SU-DHL-6 (cell line): Measurements from ENCODE around the gene FOXM1.

ENCODE experiments used
- H2AFZ ChIP-seq: fragments of 200-600 bp; sonication (generic); 2 replicates; pipeline ENCODE4 v1.6.1; 2014; ENCODE audit warnings: low read depth, mild to moderate bottlenecking, moderate library complexity, mixed read lengths, antibody characterized with exemption, low read length; ENCODE audit not compliant: severe bottlenecking
- H3F3A ChIP-seq: fragments of 200-600 bp; shearing (Covaris generic); 2 replicates; pipeline ENCODE4 v1.6.0; 2016; ENCODE audit warnings: antibody characterized with exemption, mild to moderate bottlenecking; ENCODE audit not compliant: insufficient read depth
- H3K27ac ChIP-seq: fragments of 200-600 bp; sonication (generic); 2 replicates; pipeline ENCODE4 v1.5.1; 2016; ENCODE audit warnings: low read depth, mild to moderate bottlenecking, low read length, moderate library complexity, mixed read lengths
- H3K27me3 ChIP-seq: fragments of 200-600 bp; sonication (generic), shearing (Covaris generic); 2 replicates; pipeline ENCODE4 v1.6.0; 2014; ENCODE audit warnings: mild to moderate bottlenecking, low read length
- H3K36me3 ChIP-seq: fragments of 200-600 bp; sonication (generic); 2 replicates; pipeline ENCODE4 v1.6.1; 2014; ENCODE audit warnings: mild to moderate bottlenecking, low read length, mixed read lengths
- H3K4me2 ChIP-seq: fragments of 300-600, 200-600 bp; shearing (Covaris generic), sonication (generic); 2 replicates; pipeline ENCODE4 v1.6.0; 2014; ENCODE audit warnings: low read length, low read depth, mild to moderate bottlenecking; ENCODE audit not compliant: poor library complexity, severe bottlenecking
- H3K4me3 ChIP-seq: fragments of 200-600 bp; sonication (generic); 2 replicates; pipeline ENCODE4 v1.5.1; 2014; ENCODE audit warnings: antibody characterized with exemption, low read length, mild to moderate bottlenecking, mixed read lengths; ENCODE audit not compliant: insufficient read depth, poor library complexity, severe bottlenecking
- H3K79me2 ChIP-seq: fragments of 200-600 bp; sonication (generic); 2 replicates; pipeline ENCODE4 v1.6.1; 2014; ENCODE audit warnings: mild to moderate bottlenecking, low read length, moderate library complexity; ENCODE audit not compliant: insufficient read depth
- H3K9ac ChIP-seq: fragments of 200-600 bp; sonication (generic); 2 replicates; pipeline ENCODE4 v1.7.0; 2014; ENCODE audit warnings: mild to moderate bottlenecking, low read length
- H3K9me2 ChIP-seq: fragments of 200-600 bp; sonication (generic); replicated peaks from 2 replicates; pipeline ENCODE4 v1.6.1; 2014; ENCODE audit warnings: low read length; ENCODE audit not compliant: insufficient read depth
- H3K9me3 ChIP-seq: fragments of 200-600 bp; sonication (generic); 2 replicates; pipeline ENCODE4 v1.6.1; 2014; ENCODE audit warnings: low read length, mixed read lengths; ENCODE audit not compliant: insufficient read depth
- H4K20me1 ChIP-seq: fragments of 200-600 bp; sonication (generic); 2 replicates; pipeline ENCODE4 v1.6.1; 2014; ENCODE audit warnings: low read depth, mild to moderate bottlenecking, antibody characterized with exemption, low read length, moderate library complexity, mixed read lengths
- EZH2phosphoT487 ChIP-seq: fragments of 200-600 bp; sonication (generic), shearing (Covaris generic); conservative IDR thresholded peaks from 2 replicates; pipeline ENCODE4 v1.6.1; 2018; ENCODE audit warnings: mild to moderate bottlenecking, antibody characterized with exemption, low read length, moderate library complexity, mixed read lengths
- TF ChIP-seq, protein P1 (sequence below): fragments of 200-600 bp; sonication (generic); IDR thresholded peaks from one replicate; pipeline ENCODE4 v1.5.1; 2017; ENCODE audit warnings: antibody characterized with exemption, mild to moderate bottlenecking, low read length, moderate library complexity; ENCODE audit not compliant: insufficient read depth, poor library complexity, severe bottlenecking

The FOXM1 gene

GRCh38 chr12:2858944-2859421 is 18.0 kb downstream of the FOXM1 start:
- Histone ChIP-seq H3K27ac (no peak overlapping the region), H2AFZ (no peak overlapping the region), H3K9me3 (no peaks in the 10 kb centered on the region), H3K9ac (no peak overlapping the region), H3K4me2 (no peak overlapping the region), H3K79me2 (no peaks in the 10 kb centered on the region), H3K36me3 (peaks cover 8% of the 10 kb centered on the region; the same call in 1 of the 2 replicates), H3K9me2 (no peaks in the 10 kb centered on the region), H3K4me3 (no peak overlapping the region), H3F3A (peaks cover 9% of the 10 kb centered on the region; the same call in 1 of the 2 replicates), H4K20me1 (no peaks in the 10 kb centered on the region), H3K27me3 (no peaks in the 10 kb centered on the region)
- no peak for TF ChIP-seq EZH2phosphoT487
- TF ChIP-seq, protein P1, sequence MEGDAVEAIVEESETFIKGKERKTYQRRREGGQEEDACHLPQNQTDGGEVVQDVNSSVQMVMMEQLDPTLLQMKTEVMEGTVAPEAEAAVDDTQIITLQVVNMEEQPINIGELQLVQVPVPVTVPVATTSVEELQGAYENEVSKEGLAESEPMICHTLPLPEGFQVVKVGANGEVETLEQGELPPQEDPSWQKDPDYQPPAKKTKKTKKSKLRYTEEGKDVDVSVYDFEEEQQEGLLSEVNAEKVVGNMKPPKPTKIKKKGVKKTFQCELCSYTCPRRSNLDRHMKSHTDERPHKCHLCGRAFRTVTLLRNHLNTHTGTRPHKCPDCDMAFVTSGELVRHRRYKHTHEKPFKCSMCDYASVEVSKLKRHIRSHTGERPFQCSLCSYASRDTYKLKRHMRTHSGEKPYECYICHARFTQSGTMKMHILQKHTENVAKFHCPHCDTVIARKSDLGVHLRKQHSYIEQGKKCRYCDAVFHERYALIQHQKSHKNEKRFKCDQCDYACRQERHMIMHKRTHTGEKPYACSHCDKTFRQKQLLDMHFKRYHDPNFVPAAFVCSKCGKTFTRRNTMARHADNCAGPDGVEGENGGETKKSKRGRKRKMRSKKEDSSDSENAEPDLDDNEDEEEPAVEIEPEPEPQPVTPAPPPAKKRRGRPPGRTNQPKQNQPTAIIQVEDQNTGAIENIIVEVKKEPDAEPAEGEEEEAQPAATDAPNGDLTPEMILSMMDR = no peak

GRCh38 chr12:2858334-2858733 is 18.6 kb downstream of the FOXM1 start:
- no peak for TF ChIP-seq EZH2phosphoT487
- TF ChIP-seq, protein P1 = no peak
- Histone ChIP-seq H2AFZ (no peak overlapping the region), H4K20me1 (no peaks in the 10 kb centered on the region), H3K9ac (no peak overlapping the region), H3K4me2 (no peak overlapping the region), H3K9me2 (no peaks in the 10 kb centered on the region), H3K27ac (no peak overlapping the region), H3K4me3 (no peak overlapping the region), H3K27me3 (no peaks in the 10 kb centered on the region), H3K9me3 (no peaks in the 10 kb centered on the region), H3K36me3 (peaks cover 6% of the 10 kb centered on the region; the same call in 1 of the 2 replicates), H3F3A (peaks cover 9% of the 10 kb centered on the region; the same call in 1 of the 2 replicates), H3K79me2 (no peaks in the 10 kb centered on the region)

GRCh38 chr12:2857576-2857975 is 19.4 kb downstream of the FOXM1 start:
- TF ChIP-seq, protein P1 = no peak
- TF ChIP-seq EZH2phosphoT487 = no peak
- Histone ChIP-seq H3F3A (peaks cover 9% of the 10 kb centered on the region; the same call in 1 of the 2 replicates), H3K9me3 (no peaks in the 10 kb centered on the region), H2AFZ (no peak overlapping the region), H3K36me3 (peaks cover 6% of the 10 kb centered on the region; the same call in 1 of the 2 replicates), H3K4me2 (no peak overlapping the region), H3K79me2 (no peaks in the 10 kb centered on the region), H3K27me3 (no peaks in the 10 kb centered on the region), H4K20me1 (no peaks in the 10 kb centered on the region), H3K9me2 (no peaks in the 10 kb centered on the region), H3K4me3 (no peak overlapping the region), H3K9ac (no peak overlapping the region), H3K27ac (no peak overlapping the region)
